Epithelial cell of esophagus (primary cell): ENCODE measurements around the gene MAPK1.
"Not testable (repeated sequence)": the region's sequence is repeated elsewhere in the genome, so short reads cannot be mapped to it uniquely, and the experiment has no call there.

Source experiments
- DNase-seq: peaks from one replicate; pipeline ENCODE4 v3.0.0; 2010; ENCODE audit warnings: low read depth
- H3K4me3 ChIP-seq: 2 replicates; pipeline ENCODE4 v1.5.1; 2011; ENCODE audit warnings: mild to moderate bottlenecking, low read length, control low read depth
- TF ChIP-seq, protein P1 (sequence below): IDR thresholded peaks from 2 replicates; pipeline ENCODE4 v1.5.1; 2011; ENCODE audit warnings: low read depth, mild to moderate bottlenecking, low read length, control low read depth, inconsistent platforms; ENCODE audit not compliant: insufficient read depth; ENCODE audit errors: missing control alignments

The MAPK1 gene

DNA sequence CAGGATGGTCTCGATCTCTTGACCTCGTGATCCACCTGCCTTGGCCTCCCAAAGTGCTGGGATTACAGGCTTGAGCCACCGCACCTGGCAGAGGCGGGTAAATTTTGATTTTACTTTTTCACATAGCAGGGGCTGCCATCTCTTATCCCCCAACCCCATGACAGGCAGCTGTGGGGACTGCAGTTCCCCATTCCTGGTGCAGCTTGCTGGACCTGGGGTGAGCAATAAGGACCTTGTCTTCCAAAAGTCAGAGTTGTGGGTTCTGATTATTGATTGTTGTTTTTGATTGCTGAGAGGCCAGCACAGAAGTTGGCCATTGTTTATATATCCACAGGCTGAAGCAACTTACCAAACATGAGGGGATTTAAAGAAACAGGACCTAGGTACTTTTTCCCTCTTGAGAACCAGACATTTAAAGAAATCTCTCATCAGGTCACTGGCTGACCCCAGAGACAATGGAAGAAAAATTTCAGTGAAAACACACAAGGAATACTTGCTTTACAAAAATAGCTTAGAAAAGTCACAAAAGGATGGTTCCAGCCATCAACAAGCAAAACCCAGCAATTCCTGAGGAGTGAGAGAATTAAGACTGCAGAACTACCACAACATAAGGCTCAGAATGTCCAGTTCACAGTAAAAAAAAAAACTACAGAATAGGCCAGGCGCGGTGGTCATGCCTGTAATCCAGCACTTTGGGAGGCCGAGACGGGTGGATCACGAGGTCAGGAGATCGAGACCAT lies 22.0 kb upstream of the MAPK1 start:
- H3K4me3 ChIP-seq = no peak overlapping the region
- TF ChIP-seq, protein P1, sequence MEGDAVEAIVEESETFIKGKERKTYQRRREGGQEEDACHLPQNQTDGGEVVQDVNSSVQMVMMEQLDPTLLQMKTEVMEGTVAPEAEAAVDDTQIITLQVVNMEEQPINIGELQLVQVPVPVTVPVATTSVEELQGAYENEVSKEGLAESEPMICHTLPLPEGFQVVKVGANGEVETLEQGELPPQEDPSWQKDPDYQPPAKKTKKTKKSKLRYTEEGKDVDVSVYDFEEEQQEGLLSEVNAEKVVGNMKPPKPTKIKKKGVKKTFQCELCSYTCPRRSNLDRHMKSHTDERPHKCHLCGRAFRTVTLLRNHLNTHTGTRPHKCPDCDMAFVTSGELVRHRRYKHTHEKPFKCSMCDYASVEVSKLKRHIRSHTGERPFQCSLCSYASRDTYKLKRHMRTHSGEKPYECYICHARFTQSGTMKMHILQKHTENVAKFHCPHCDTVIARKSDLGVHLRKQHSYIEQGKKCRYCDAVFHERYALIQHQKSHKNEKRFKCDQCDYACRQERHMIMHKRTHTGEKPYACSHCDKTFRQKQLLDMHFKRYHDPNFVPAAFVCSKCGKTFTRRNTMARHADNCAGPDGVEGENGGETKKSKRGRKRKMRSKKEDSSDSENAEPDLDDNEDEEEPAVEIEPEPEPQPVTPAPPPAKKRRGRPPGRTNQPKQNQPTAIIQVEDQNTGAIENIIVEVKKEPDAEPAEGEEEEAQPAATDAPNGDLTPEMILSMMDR = no peak
- no peak for DNase-seq

DNA sequence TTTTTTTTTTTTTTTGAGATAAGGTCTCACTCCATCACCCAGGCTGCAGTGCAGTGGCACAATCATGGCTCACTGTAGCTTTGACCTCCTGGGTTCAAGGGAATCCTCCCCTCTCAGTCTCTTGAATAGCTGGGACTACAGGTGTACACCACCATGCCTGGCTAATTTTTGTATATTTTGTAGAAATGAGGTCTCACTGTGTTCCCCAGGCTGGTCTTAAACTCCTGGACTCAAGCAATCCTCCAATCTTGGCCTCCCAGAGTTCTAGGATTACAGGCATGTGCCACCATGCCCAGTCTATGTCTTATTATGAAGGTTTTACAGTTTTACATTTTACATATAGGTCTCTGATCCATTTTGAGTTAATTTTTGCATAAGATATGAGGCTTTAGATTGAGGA lies 20.4 kb upstream of the MAPK1 start:
- no peak for DNase-seq
- H3K4me3 ChIP-seq = no peak overlapping the region
- TF ChIP-seq, protein P1 = no peak

DNA sequence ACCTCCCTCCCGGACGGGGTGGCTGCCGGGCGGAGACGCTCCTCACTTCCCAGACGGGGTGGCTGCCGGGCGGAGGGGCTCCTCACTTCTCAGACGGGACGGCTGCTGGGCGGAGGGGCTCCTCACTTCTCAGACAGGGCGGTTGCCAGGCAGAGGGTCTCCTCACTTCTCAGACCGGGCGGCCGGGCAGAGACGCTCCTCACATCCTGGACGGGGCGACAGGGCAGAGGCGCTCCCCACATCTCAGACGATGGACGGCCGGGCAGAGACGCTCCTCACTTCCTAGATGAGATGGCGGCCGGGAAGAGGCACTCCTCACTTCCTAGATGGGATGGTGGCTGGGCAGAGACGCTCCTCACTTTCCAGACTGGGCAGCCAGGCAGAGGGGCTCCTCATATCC lies 16.5 kb upstream of the MAPK1 start:
- H3K4me3 ChIP-seq, DNase-seq: not testable (repeated sequence)

DNA sequence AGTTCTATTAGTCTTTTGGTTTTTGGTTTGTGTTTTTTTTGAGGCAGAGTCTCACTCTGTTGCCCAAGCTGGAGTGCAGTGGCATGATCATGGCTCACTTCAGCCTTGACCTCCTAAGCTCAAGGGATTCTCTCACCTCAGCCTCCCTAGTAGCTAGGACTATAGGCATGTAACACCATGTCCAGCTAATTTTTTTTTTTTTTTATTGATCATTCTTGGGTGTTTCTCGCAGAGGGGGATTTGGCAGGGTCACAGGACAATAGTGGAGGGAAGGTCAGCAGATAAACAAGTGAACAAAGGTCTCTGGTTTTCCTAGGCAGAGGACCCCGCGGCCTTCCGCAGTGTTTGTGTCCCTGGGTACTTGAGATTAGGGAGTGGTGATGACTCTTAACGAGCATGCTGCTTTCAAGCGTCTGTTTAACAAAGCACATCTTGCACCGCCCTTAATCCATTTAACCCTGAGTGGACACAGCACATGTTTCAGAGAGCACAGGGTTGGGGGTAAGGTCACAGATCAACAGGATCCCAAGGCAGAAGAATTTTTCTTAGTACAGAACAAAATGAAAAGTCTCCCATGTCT lies 15.4 kb upstream of the MAPK1 start:
- not testable (repeated sequence) for DNase-seq, H3K4me3 ChIP-seq

DNA sequence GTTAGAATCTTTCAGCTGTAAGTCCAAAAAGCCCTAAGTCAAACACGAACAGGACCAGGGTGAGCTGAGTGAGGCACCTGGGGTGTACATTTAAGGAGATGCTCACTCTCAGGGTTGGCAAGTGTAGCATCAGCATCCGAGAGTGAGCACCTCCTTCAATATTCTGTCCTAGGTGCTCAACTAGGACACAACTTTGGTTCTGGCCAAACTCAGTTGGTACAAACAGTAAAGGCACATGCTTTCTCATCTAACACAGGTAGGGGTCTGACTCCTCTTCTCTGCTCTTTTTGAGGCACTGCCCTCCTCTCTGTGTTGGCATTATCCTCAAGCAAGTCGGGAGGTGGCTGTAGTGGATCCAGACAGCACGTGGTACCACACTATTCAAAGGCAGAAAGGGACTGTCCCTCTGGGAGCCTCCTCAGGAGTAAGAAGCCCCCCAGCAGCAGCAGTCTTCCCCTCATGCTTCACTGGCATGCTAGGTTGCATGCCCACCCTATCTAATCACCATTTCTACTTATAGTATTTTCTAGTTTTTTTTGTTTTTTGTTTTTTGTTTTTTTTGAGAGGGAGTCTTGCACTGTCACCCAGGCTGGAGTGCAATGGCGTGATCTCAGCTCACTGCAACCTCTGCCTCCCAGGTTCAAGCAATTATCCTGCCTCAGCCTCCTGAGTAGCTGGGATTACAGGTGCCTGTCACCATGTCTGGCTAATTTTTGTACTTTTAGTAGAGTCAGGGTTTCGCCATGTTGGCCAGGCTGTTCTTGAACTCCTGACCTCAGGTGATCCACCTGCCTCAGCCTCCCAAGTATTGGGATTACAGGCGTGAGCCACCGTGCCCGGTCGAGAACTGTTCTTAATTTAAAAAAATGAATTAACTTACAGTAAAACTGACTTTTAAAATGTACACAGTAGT lies 14.7 kb upstream of the MAPK1 start:
- no peak for DNase-seq
- TF ChIP-seq, protein P1 = no peak
- no peak overlapping the region for H3K4me3 ChIP-seq

DNA sequence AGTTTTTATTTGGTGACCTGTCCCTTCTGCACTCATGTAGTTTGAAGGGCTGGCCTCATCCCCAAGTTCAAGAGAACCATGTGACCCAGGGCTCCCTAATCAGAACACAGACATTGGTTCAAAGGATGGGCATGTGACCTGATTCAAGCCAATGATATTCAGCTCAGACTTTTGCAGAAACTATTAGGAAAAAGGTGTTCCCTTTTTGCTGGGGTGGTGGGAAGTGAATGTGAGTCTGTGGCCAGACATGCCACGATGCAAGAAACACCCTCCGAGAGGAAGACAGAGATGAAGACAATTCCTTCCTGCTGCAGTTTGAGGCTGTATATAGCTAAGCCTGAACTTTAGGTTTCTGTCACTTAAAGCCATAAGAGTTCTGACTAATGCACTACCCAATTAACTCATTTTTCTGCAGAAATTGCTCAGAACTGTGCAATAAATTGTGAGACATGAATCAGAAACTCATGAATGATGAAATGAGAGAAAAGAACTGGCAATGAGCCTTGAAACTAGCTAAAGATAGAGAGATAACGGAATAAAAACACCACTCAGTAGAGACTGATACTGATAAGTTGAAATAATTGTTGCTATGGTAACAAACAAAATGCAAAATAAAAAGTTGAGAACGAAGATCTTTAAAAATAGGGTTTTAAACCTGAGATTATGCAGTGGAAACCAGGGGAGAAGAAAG lies 9.2 kb upstream of the MAPK1 start:
- DNase-seq = no peak
- H3K4me3 ChIP-seq = no peak overlapping the region
- TF ChIP-seq, protein P1 = no peak

DNA sequence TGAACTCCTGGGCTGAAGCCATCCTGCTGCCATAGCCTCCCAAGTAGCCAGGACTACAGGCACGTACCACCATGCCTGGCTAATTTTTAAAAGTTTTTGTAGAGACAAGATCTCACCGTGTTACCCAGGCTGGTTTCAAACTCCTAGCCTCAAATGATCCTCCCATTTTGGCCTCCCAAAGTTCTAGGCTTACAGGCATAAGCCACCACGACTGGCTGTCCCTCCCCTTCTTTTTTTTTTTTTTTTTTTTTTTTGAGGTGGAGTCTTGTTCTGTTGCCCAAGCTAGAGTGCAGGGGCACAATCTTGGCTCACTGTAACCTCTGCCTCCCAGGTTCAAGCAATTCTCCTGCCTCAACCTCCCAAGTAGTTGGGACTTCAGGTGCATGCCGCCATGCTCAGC lies 7.5 kb upstream of the MAPK1 start:
- DNase-seq, H3K4me3 ChIP-seq: not testable (repeated sequence)

DNA sequence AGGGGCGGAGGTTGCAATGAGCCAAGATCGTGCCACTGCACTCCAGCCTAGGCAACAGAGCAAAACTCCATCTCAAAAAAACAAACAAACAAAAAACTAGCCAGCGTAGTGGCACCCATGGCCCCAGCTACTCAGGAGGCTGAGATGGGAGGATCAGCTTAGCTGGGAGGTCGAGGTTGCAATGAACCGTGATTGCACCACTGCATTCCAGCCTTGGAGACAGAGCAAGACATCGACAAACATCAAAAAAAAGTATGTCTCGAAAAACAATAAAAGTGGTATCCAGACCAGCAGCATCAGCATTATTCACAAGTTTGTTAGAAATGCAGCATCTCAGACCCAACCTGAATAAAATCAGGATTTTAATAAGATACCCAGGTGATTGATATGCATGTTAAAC lies 6.2 kb upstream of the MAPK1 start:
- DNase-seq = no peak

DNA sequence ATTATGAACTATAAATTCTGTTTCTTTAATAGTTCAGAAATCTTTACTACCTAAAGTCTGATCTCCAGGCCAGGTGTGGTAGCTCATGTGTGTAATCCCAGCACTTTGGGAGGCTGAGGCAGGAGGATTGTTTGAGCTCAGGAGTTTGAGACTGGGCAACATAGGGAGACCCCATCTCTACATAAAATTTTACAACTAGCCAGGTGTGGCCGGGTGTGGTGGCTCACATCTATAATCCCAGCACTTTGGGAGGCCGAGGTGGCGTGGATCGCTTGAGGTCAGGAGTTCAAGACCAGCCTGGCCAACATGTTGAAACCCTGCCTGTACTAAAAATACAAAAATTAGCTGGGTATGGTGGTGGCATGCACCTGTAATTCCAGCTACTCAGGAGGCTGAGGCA lies 5.3 kb upstream of the MAPK1 start:
- H3K4me3 ChIP-seq, DNase-seq: not testable (repeated sequence)

More for the DNA sequence above, 6.2 kb upstream of the MAPK1 start:
- TF ChIP-seq, protein P1 = no peak
- H3K4me3 ChIP-seq = no peak overlapping the region
